Ramos (cell line): ENCODE results near the gene BUD13.
"Not testable (repeated sequence)": the region's sequence is repeated elsewhere in the genome, so short reads cannot be mapped to it uniquely, and the experiment has no call there.

Source experiments
- in situ Hi-C: fragments of 300-500 bp; cut with MboI; formaldehyde crosslinking; loops from one replicate; pipeline ENCODE4 v1.14.3; 2022; ENCODE audit warnings: low sequenced_read_pairs; ENCODE audit not compliant: unreplicated experiment

Gene BUD13

GRCh38 chr11:116772443-116773202 is at the start of gene BUD13:
TSS of gene BUD13 (minus strand) at chr11:116772987. CDS start at chr11:116772964, 23 bp downstream.
- in situ Hi-C loops, result no loop called here

- in situ Hi-C loops, result no loop called here
Observed at GRCh38 chr11:116822575-116822974, 49.8 kb upstream of the BUD13 start.

GRCh38 chr11:116821050-116821918 is 48.5 kb upstream of the BUD13 start:
- in situ Hi-C loops, result no loop called here

- in situ Hi-C loops, result no loop called here
Observed at GRCh38 chr11:116819049-116819448, 46.3 kb upstream of the BUD13 start.

GRCh38 chr11:116814502-116814901 is 41.7 kb upstream of the BUD13 start:
- in situ Hi-C loops, result no loop called here

- in situ Hi-C loops, result no loop called here
Observed at GRCh38 chr11:116813781-116814471, 41.1 kb upstream of the BUD13 start.

GRCh38 chr11:116813170-116813569 is 40.4 kb upstream of the BUD13 start:
- in situ Hi-C loops, result no loop called here

GRCh38 chr11:116812109-116812508 is 39.3 kb upstream of the BUD13 start:
- in situ Hi-C loops, result no loop called here

GRCh38 chr11:116811194-116811593 is 38.4 kb upstream of the BUD13 start:
- in situ Hi-C loops, result no loop called here

GRCh38 chr11:116808262-116809175 is 35.7 kb upstream of the BUD13 start:
- in situ Hi-C loops, result no loop called here

- in situ Hi-C loops, result no loop called here
Observed at GRCh38 chr11:116807601-116808261, 34.9 kb upstream of the BUD13 start.

GRCh38 chr11:116804001-116804400 is 31.2 kb upstream of the BUD13 start:
- in situ Hi-C loops, result no loop called here

- in situ Hi-C loops, result not testable (repeated sequence)
Observed at GRCh38 chr11:116801662-116802061, 28.9 kb upstream of the BUD13 start.

- in situ Hi-C loops, result no loop called here
Observed at GRCh38 chr11:116800610-116801009, 27.8 kb upstream of the BUD13 start.

GRCh38 chr11:116798368-116798767 is 25.6 kb upstream of the BUD13 start:
- in situ Hi-C loops, result no loop called here

GRCh38 chr11:116797816-116798215 is 25.0 kb upstream of the BUD13 start:
- in situ Hi-C loops, result no loop called here

GRCh38 chr11:116796548-116796947 is 23.8 kb upstream of the BUD13 start:
- in situ Hi-C loops, result no loop called here

- in situ Hi-C loops, result loop anchor here (5.0 kb wide), 1 partner anchor 312 kb away; no protein-coding TSS in a partner anchor
Observed at GRCh38 chr11:116794851-116795250, 22.1 kb upstream of the BUD13 start.

GRCh38 chr11:116793772-116794097 is 20.9 kb upstream of the BUD13 start:
- in situ Hi-C loops, result loop anchor here (5.0 kb wide), 1 partner anchor 314 kb away; no protein-coding TSS in a partner anchor
